GM12874 (cell line): Measurements from ENCODE around the gene TAC4.

Source experiments
- TF ChIP-seq, protein P1 (sequence below): IDR thresholded peaks from 2 replicates; pipeline ENCODE4 v1.5.1; 2011; ENCODE audit warnings: low read depth, mild to moderate bottlenecking, control low read depth, low read length, moderate library complexity; ENCODE audit not compliant: insufficient read depth

The TAC4 gene

GRCh38 chr17:49872754-49873377 lies 25.0 kb upstream of the TAC4 start:
- TF ChIP-seq, protein P1, sequence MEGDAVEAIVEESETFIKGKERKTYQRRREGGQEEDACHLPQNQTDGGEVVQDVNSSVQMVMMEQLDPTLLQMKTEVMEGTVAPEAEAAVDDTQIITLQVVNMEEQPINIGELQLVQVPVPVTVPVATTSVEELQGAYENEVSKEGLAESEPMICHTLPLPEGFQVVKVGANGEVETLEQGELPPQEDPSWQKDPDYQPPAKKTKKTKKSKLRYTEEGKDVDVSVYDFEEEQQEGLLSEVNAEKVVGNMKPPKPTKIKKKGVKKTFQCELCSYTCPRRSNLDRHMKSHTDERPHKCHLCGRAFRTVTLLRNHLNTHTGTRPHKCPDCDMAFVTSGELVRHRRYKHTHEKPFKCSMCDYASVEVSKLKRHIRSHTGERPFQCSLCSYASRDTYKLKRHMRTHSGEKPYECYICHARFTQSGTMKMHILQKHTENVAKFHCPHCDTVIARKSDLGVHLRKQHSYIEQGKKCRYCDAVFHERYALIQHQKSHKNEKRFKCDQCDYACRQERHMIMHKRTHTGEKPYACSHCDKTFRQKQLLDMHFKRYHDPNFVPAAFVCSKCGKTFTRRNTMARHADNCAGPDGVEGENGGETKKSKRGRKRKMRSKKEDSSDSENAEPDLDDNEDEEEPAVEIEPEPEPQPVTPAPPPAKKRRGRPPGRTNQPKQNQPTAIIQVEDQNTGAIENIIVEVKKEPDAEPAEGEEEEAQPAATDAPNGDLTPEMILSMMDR = no peak

GRCh38 chr17:49871211-49871610 lies 23.3 kb upstream of the TAC4 start:
- TF ChIP-seq, protein P1 = no peak

- TF ChIP-seq, protein P1 = no peak
Observed at GRCh38 chr17:49870298-49870697, 22.4 kb upstream of the TAC4 start.

- TF ChIP-seq, protein P1 = no peak
Observed at GRCh38 chr17:49869038-49869374, 21.1 kb upstream of the TAC4 start.

- TF ChIP-seq, protein P1 = no peak
Observed at GRCh38 chr17:49866882-49867413, 19.1 kb upstream of the TAC4 start.

DNA sequence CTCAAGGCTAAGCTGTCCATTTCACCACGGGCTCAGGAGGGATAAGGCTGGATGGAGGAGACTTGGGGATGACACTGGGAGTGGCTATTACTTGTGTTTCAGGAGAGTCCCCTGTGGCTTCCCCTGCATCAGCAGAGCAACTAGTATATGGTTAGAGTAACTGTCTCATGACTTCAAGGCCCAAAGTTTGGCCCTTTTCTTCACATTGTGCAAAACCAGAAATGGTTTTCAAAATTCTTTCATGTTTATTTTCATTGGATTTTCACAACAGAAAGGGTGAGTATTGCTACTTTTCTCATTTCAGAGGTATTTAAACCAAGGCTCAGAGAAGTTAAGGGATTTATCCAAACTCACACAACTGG lies 18.1 kb upstream of the TAC4 start:
- TF ChIP-seq, protein P1 = no peak

DNA sequence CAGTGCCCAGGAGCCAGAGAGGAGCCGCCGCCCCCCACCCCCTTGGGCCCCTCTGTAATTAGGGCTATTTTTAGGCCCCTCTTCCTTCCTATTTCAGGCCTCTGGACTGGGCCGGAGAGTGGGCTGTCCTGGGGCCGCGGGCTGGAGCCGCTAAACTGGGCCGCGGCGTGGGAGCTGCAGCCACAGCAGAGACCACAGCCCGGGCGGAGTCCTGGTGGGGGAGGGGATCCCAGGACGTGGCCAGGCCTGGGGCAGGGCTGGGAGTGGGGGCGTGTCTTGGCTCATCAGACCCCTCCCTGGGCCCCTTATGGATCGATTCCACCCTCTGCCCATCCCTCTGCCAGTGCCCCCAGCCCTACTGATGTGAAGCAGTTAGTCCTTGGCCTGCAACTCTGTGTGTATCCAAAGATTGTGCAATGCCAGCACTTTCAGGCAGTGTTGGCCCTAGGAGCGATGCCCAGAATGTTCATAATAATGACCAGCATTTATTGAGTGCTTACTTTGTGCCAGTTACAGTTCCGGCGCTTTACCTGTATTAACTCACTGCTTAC lies 15.0 kb upstream of the TAC4 start:
- TF ChIP-seq, protein P1 = no peak
